Osteocyte (in vitro differentiated cells): ENCODE data around the gene MGAT5. TPM values are rescaled to one million over a fixed set of nuclear protein-coding genes. Genes with fewer than 3 reads are reported as not detected.

ENCODE experiments used
- DNase-seq: peaks from one replicate; pipeline ENCODE4 v3.0.0; 2021; ENCODE audit warnings: mixed read lengths; ENCODE audit not compliant: unreplicated experiment; ENCODE audit errors: extremely low spot score
- H3K27ac Mint-ChIP-seq: one replicate; pipeline ENCODE4 v1.8.0; 2021; ENCODE audit warnings: mild to moderate bottlenecking, mixed read lengths; ENCODE audit not compliant: unreplicated experiment
- H3K27me3 Mint-ChIP-seq: one replicate; pipeline ENCODE4 v1.8.0; 2021; ENCODE audit warnings: mixed read lengths; ENCODE audit not compliant: unreplicated experiment
- H3K36me3 Mint-ChIP-seq: one replicate; pipeline ENCODE4 v1.8.0; 2021; ENCODE audit warnings: mixed read lengths; ENCODE audit not compliant: unreplicated experiment
- H3K4me1 Mint-ChIP-seq: one replicate; pipeline ENCODE4 v1.8.0; 2021; ENCODE audit warnings: mixed read lengths; ENCODE audit not compliant: unreplicated experiment
- H3K4me3 Mint-ChIP-seq: one replicate; pipeline ENCODE4 v1.8.0; 2021; ENCODE audit warnings: mild to moderate bottlenecking, moderate library complexity, mixed read lengths; ENCODE audit not compliant: unreplicated experiment
- H3K9me3 Mint-ChIP-seq: one replicate; pipeline ENCODE4 v1.8.0; 2021; ENCODE audit warnings: mixed read lengths; ENCODE audit not compliant: unreplicated experiment
- CTCF ChIP-seq: fragments of 200-600 bp; sonication (generic); IDR thresholded peaks from 2 replicates; pipeline ENCODE4 v1.5.0; 2021; ENCODE audit warnings: antibody characterized with exemption, mild to moderate bottlenecking, moderate library complexity
- total RNA-seq: library from RNA; stranded (reverse); gene quantifications from 2 replicates; pipeline ENCODE4 v1.2.1, GENCODE V29; 2021

Gene MGAT5
- total RNA-seq, 1 donor from 2014 or later, result 22.6 TPM

GRCh38 chr2:134245340-134245984 is 8.4 kb upstream of the MGAT5 start:
- H3K27ac Mint-ChIP-seq, result no peak overlapping the region
- H3K9me3 Mint-ChIP-seq, result no peaks in the 10 kb centered on the region
- TF ChIP-seq CTCF, result peak; percentile 85
- peak; percentile 88 for DNase-seq
- no peak overlapping the region for H3K4me3 Mint-ChIP-seq
- peaks cover 4% of the 10 kb centered on the region for H3K4me1 Mint-ChIP-seq
- H3K36me3 Mint-ChIP-seq, result no peaks in the 10 kb centered on the region
- H3K27me3 Mint-ChIP-seq, result no peaks in the 10 kb centered on the region

GRCh38 chr2:134246154-134246874 is 7.6 kb upstream of the MGAT5 start:
- H3K27me3 Mint-ChIP-seq, result no peaks in the 10 kb centered on the region
- no peak overlapping the region for H3K4me3 Mint-ChIP-seq
- peaks cover 4% of the 10 kb centered on the region for H3K4me1 Mint-ChIP-seq
- DNase-seq, result no peak
- H3K27ac Mint-ChIP-seq, result no peak overlapping the region
- no peaks in the 10 kb centered on the region for H3K36me3 Mint-ChIP-seq
- TF ChIP-seq CTCF, result no peak
- H3K9me3 Mint-ChIP-seq, result no peaks in the 10 kb centered on the region

GRCh38 chr2:134247679-134248078 is 6.2 kb upstream of the MGAT5 start:
- H3K27ac Mint-ChIP-seq, result no peak overlapping the region
- no peak for TF ChIP-seq CTCF
- peaks cover 4% of the 10 kb centered on the region for H3K4me1 Mint-ChIP-seq

GRCh38 chr2:134248913-134249312 is 5.0 kb upstream of the MGAT5 start:
- H3K4me1 Mint-ChIP-seq, result peaks cover 4% of the 10 kb centered on the region
- no peak overlapping the region for H3K4me3 Mint-ChIP-seq
- H3K27ac Mint-ChIP-seq, result no peak overlapping the region
- H3K27me3 Mint-ChIP-seq, result no peaks in the 10 kb centered on the region
- H3K36me3 Mint-ChIP-seq, result peaks cover 3% of the 10 kb centered on the region
- no peaks in the 10 kb centered on the region for H3K9me3 Mint-ChIP-seq
- TF ChIP-seq CTCF, result no peak
- DNase-seq, result no peak

More at GRCh38 chr2:134247679-134248078, 6.2 kb upstream of the MGAT5 start:
- Mint-ChIP-seq H3K9me3 (no peaks in the 10 kb centered on the region), H3K27me3 (no peaks in the 10 kb centered on the region), H3K4me3 (no peak overlapping the region), H3K36me3 (no peaks in the 10 kb centered on the region)
- no peak for DNase-seq

- Mint-ChIP-seq H3K4me3 (no peak overlapping the region), H3K36me3 (peaks cover 4% of the 10 kb centered on the region), H3K4me1 (peaks cover 5% of the 10 kb centered on the region), H3K9me3 (no peaks in the 10 kb centered on the region), H3K27ac (no peak overlapping the region), H3K27me3 (no peaks in the 10 kb centered on the region)
- no peak for TF ChIP-seq CTCF
- DNase-seq, result no peak
Observed at GRCh38 chr2:134249755-134250154, 4.1 kb upstream of the MGAT5 start.
